ENCODE measurements around the gene CREM. TPM values are rescaled to one million over a fixed set of nuclear protein-coding genes. Genes with fewer than 3 reads are reported as not detected.

Gene CREM
- total and polyA plus RNA-seq, 2 experiments from 2014 or later = 40.9 to 43.8 TPM

DNA sequence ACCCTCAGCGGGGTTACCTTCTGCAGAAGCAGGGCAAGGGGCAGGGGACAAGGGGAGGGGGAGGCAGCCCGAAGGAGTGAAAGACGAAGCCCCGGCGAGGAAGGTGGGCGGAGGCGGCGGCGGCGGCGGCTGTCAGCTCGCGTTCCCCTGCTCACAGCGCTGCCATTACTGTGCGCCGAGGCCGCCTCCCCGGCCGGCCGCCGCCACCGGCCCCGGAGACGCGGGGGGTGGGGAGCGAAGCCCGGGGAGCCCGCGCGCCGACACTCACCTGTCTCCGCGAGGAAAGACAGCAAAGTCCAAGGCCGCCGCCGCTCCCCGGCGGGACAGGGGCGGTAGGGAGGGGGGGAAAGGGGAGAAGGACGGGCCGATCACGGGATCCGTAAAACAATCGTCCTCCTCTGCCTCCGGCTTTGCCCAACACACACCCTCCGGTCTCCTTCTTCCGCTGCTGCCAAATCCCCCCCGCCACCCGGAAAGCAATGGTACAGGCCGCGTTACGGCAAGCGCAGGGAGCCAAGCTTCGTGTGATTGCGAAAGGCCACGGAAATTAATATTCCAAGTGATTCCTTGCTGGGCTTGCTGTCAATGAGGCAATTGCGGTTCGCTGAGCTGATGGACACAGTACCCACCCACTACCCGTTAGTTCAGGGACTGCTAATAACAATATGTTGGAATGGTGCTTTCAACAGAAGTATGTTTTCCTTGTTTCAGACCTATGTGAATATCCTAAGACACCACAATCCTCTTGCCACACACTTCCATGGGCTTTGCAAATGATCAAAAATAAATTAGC, 36.3 kb upstream of the CREM start, which contains the start of gene CUL2:
TSS of gene CUL2 (minus strand) at position 180 of the 793 bp plus-strand sequence. CDS start 19,024 bp downstream, outside the sequence.
- peak within 1 kb of the TSS; percentile 95 for H3K4me3 ChIP-seq
- H3K4me1 ChIP-seq (ENCODE audit: insufficient read depth) = peaks cover 11% of the 10 kb centered on the region; the same call in 1 of the 2 replicates
- ATAC-seq (peak; percentile 94), DNase-seq (ENCODE audit: low spot score) (peak; percentile 95)
- Mint-ChIP-seq H3K4me3 (peak within 1 kb of the TSS; percentile 95), H3K9me3 (peaks cover 11% of the 10 kb centered on the region), H3K27ac (peak within 1 kb of the TSS; percentile 92), H3K36me3 (ENCODE audit: low read depth) (no peaks in the 10 kb centered on the region; the same call in 2 of the 3 replicates), H3K27me3 (ENCODE audit: insufficient read depth, low read depth, poor library complexity) (peaks cover 2% of the 10 kb centered on the region), H3K4me1 (peaks cover 17% of the 10 kb centered on the region)
- H4K20me1 ChIP-seq (replicated peaks; ENCODE audit: insufficient read depth) = peaks cover 9% of the 10 kb centered on the region; the same call in 1 of the 2 replicates
- peak within 1 kb of the TSS; percentile 90 for H3K27ac ChIP-seq (ENCODE audit: low read depth)
- H3K4me2 ChIP-seq = peak within 1 kb of the TSS; percentile 82
- H3K36me3 ChIP-seq (ENCODE audit: insufficient read depth) = no peaks in the 10 kb centered on the region; the same call in 1 of the 2 replicates
- H3F3A ChIP-seq (replicated peaks; ENCODE audit: low read depth) = no peaks in the 10 kb centered on the region
- peak within 1 kb of the TSS; percentile 70 for H2AFZ ChIP-seq
- peaks cover 44% of the 10 kb centered on the region for H3K79me2 ChIP-seq (replicated peaks; ENCODE audit: insufficient read depth)
- no peaks in the 10 kb centered on the region for H3K27me3 ChIP-seq (ENCODE audit: insufficient read depth)
- no peak; the same call in 1 of the 2 replicates for TF ChIP-seq CREB1 (CRISPR knock-in tag; IDR thresholded peaks at IDR 0.05; ENCODE audit: low read depth)
- no peak for TF ChIP-seq STAT1 (IDR thresholded peaks at IDR 0.05; ENCODE audit: unreplicated experiment)
- TF ChIP-seq POLR2AphosphoS5 (IDR thresholded peaks at IDR 0.05; ENCODE audit: low read depth) = peak; percentile 40; the same call in 1 of the 2 replicates
- no peak for TF ChIP-seq EZH2phosphoT487 (IDR thresholded peaks at IDR 0.05; ENCODE audit: unreplicated experiment)
- TF ChIP-seq NANOG (IDR thresholded peaks at IDR 0.05; ENCODE audit: borderline replicate concordance) = no peak
- TF ChIP-seq, protein P1, sequence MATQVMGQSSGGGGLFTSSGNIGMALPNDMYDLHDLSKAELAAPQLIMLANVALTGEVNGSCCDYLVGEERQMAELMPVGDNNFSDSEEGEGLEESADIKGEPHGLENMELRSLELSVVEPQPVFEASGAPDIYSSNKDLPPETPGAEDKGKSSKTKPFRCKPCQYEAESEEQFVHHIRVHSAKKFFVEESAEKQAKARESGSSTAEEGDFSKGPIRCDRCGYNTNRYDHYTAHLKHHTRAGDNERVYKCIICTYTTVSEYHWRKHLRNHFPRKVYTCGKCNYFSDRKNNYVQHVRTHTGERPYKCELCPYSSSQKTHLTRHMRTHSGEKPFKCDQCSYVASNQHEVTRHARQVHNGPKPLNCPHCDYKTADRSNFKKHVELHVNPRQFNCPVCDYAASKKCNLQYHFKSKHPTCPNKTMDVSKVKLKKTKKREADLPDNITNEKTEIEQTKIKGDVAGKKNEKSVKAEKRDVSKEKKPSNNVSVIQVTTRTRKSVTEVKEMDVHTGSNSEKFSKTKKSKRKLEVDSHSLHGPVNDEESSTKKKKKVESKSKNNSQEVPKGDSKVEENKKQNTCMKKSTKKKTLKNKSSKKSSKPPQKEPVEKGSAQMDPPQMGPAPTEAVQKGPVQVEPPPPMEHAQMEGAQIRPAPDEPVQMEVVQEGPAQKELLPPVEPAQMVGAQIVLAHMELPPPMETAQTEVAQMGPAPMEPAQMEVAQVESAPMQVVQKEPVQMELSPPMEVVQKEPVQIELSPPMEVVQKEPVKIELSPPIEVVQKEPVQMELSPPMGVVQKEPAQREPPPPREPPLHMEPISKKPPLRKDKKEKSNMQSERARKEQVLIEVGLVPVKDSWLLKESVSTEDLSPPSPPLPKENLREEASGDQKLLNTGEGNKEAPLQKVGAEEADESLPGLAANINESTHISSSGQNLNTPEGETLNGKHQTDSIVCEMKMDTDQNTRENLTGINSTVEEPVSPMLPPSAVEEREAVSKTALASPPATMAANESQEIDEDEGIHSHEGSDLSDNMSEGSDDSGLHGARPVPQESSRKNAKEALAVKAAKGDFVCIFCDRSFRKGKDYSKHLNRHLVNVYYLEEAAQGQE (IDR thresholded peaks at IDR 0.05; ENCODE audit: unreplicated experiment) = peak; percentile 7
- no peak for TF ChIP-seq ZNF331 (CRISPR knock-in tag; IDR thresholded peaks at IDR 0.05; ENCODE audit: low read depth)
- no peak for TF ChIP-seq ZNF114 (CRISPR knock-in tag; IDR thresholded peaks at IDR 0.05)
- H3K9me2 ChIP-seq (ENCODE audit: insufficient read depth) = no peaks in the 10 kb centered on the region

DNA sequence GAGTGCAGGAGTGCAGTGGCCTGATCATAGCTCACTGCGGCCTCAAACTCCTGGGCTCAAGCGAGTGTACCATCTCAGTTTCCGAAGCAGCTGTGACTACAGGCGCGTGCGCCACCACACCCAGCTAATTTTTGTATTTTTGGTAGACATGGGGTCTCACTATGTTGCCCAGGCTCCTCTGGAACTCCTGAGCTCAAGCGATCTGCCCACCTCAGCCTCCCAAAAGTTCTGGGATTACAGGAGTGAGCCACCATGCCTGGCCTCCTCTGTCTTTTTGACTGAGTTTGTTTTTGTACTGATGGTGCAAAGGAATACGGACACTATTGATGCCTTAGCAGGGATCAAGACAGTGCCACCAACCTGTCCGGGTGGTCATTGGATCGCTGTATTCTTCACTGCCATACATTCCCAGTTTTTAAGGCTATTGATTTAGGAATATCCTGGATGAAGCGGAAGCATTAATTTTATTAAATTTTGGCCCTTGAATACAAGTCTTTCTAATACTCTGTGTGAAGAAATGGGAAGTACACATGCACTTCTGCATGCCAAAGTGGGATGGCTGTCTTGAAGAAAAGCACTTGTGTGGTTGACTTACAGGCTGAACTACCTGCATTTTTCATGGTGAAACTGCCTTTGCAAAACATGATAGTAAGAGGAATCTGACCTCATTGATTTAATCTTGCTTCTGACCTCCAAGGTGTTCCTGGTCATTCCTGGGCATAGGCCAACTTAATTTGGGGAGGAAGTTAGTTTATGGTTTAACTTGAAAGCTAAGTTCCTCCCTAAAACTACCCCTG, 34.5 kb upstream of the CREM start:
- peaks cover 17% of the 10 kb centered on the region for H3K4me1 Mint-ChIP-seq
- Histone ChIP-seq H2AFZ (peak overlapping the region; percentile 65; the same call in 1 of the 2 replicates), H3K4me1 (ENCODE audit: insufficient read depth) (peaks cover 11% of the 10 kb centered on the region; the same call in 1 of the 2 replicates), H3K4me2 (no peak overlapping the region), H3K27me3 (ENCODE audit: insufficient read depth) (no peaks in the 10 kb centered on the region), H3K79me2 (replicated peaks; ENCODE audit: insufficient read depth) (peaks cover 26% of the 10 kb centered on the region), H3K4me3 (no peak overlapping the region), H3F3A (replicated peaks; ENCODE audit: low read depth) (no peaks in the 10 kb centered on the region), H4K20me1 (replicated peaks; ENCODE audit: insufficient read depth) (peaks cover 4% of the 10 kb centered on the region; the same call in 1 of the 2 replicates), H3K27ac (ENCODE audit: low read depth) (no peak overlapping the region), H3K36me3 (ENCODE audit: insufficient read depth) (no peaks in the 10 kb centered on the region; the same call in 1 of the 2 replicates), H3K9me2 (ENCODE audit: insufficient read depth) (no peaks in the 10 kb centered on the region)
- H3K27me3 Mint-ChIP-seq (ENCODE audit: insufficient read depth, low read depth, poor library complexity) = peaks cover 2% of the 10 kb centered on the region
- no peaks in the 10 kb centered on the region; the same call in 2 of the 3 replicates for H3K36me3 Mint-ChIP-seq (ENCODE audit: low read depth)
- DNase-seq (ENCODE audit: low spot score) = no peak
- ATAC-seq = no peak
- no peak overlapping the region for H3K4me3 Mint-ChIP-seq
- no peak overlapping the region for H3K27ac Mint-ChIP-seq
- H3K9me3 Mint-ChIP-seq = peaks cover 11% of the 10 kb centered on the region
- TF ChIP-seq, protein P2, sequence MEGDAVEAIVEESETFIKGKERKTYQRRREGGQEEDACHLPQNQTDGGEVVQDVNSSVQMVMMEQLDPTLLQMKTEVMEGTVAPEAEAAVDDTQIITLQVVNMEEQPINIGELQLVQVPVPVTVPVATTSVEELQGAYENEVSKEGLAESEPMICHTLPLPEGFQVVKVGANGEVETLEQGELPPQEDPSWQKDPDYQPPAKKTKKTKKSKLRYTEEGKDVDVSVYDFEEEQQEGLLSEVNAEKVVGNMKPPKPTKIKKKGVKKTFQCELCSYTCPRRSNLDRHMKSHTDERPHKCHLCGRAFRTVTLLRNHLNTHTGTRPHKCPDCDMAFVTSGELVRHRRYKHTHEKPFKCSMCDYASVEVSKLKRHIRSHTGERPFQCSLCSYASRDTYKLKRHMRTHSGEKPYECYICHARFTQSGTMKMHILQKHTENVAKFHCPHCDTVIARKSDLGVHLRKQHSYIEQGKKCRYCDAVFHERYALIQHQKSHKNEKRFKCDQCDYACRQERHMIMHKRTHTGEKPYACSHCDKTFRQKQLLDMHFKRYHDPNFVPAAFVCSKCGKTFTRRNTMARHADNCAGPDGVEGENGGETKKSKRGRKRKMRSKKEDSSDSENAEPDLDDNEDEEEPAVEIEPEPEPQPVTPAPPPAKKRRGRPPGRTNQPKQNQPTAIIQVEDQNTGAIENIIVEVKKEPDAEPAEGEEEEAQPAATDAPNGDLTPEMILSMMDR (conservative IDR thresholded peaks at IDR 0.05; ENCODE audit: low read depth in 2 of 2) = no peak
- TF ChIP-seq ZNF114 (CRISPR knock-in tag; IDR thresholded peaks at IDR 0.05) (no peak), JUNB (IDR thresholded peaks at IDR 0.05; ENCODE audit: unreplicated experiment) (no peak), NANOG (IDR thresholded peaks at IDR 0.05; ENCODE audit: borderline replicate concordance) (no peak)
- TF ChIP-seq, protein P3, sequence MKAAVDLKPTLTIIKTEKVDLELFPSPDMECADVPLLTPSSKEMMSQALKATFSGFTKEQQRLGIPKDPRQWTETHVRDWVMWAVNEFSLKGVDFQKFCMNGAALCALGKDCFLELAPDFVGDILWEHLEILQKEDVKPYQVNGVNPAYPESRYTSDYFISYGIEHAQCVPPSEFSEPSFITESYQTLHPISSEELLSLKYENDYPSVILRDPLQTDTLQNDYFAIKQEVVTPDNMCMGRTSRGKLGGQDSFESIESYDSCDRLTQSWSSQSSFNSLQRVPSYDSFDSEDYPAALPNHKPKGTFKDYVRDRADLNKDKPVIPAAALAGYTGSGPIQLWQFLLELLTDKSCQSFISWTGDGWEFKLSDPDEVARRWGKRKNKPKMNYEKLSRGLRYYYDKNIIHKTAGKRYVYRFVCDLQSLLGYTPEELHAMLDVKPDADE (IDR thresholded peaks at IDR 0.05) = no peak
- TF ChIP-seq, protein P1 (IDR thresholded peaks at IDR 0.05; ENCODE audit: unreplicated experiment) = no peak

All from GM23338 (cell line).